Adrenal gland (tissue), 5 donors: Measurements from ENCODE around the gene BLOC1S3.

Experiments
- CTCF ChIP-seq, 6 experiments: fragments of 450-650 bp in 4 of 6; fragments of 200-600 bp in 2 of 6; sonication (generic) in 1 of 6; IDR thresholded peaks; 1 replicate in 5 of 6; 2 replicates in 1 of 6; pipeline versions ENCODE4 v1.5.1 to v1.8.0; 2016 to 2021; ENCODE audit warnings: antibody characterized with exemption in 6 of 6, mild to moderate bottlenecking in 2 of 6, moderate library complexity in 1 of 6
- POLR2A ChIP-seq, 2 donors: fragments of 450-650 bp; IDR thresholded peaks; one replicate each; pipeline ENCODE4 v1.6.1; 2017; ENCODE audit warnings: antibody characterized with exemption in 2 of 2, mild to moderate bottlenecking in 2 of 2, moderate library complexity in 1 of 2
- donor health status: DM: no; HTN: no; CAD: no.

DNA sequence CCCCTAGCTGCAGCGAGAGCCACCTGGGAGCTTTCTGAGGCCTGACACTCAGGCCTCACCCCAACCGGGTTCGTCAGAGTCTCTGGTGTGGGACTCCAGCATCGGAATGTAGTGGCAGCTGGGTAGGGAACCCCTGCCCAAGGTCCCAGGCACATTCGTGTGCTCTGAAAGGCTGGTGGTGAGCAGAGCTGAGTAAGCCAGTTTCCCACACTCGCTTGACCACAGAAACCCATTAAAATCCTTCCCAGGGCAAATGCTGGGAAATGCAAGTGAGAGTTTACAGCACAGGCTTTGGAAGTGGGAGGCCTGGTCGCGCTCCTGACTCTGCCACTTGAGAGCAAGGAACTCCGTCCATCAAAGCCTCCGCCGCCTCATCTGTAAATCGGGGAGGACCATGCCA is 4.8 kb upstream of the BLOC1S3 start:
- TF ChIP-seq POLR2A (IDR thresholded peaks at IDR 0.05), result no peak
- no peak for TF ChIP-seq CTCF (IDR thresholded peaks at IDR 0.05)
